Measurements from ENCODE around the gene CCNO.

Gene CCNO

GRCh38 chr5:55232985-55233928 lies at the start of gene CCNO:
TSS of gene CCNO (minus strand) at chr5:55233608. CDS start at chr5:55233523, 85 bp downstream.
- Histone ChIP-seq H3K27ac (ENCODE audit: low read depth, low read length) (no peak within 1 kb of the TSS), H3K79me2 (ENCODE audit: control insufficient read depth, insufficient read depth, low read length, unreplicated experiment) (no peaks in the 10 kb centered on the region), H3K36me3 (ENCODE audit: insufficient read depth, low read length) (no peaks in the 10 kb centered on the region), H3K4me1 (ENCODE audit: control insufficient read depth, insufficient read depth, low read length, unreplicated experiment) (peaks cover 4% of the 10 kb centered on the region), H2AFZ (ENCODE audit: low read length, unreplicated experiment) (peak within 1 kb of the TSS; percentile 86), H3K4me3 (ENCODE audit: low read depth, low read length) (peak within 1 kb of the TSS; percentile 77), H3K27me3 (ENCODE audit: insufficient read depth, low read length) (peaks cover 59% of the 10 kb centered on the region)

DNA sequence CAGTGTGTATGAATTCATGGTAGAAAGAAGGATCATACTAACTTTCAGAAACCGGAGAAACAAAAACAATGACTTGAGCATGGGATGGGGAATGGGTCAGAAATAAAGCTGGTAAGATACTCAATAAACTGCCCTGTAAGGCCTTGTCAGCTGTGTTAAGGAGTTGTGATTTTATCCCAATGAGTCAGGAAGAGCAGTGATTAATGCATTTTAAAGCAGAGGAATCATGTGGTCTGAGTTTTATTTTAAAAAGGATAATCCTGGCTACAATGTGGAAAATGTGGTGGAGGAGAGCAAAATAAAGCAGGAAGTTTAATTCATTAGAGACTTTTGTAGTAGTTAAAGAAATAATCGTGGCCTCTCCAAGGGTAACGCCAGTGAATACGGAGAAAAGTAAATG lies 45.4 kb upstream of the CCNO start:
- peaks cover 38% of the 10 kb centered on the region for H3K36me3 ChIP-seq (ENCODE audit: insufficient read depth, low read length)

GRCh38 chr5:55276771-55277170 lies 43.4 kb upstream of the CCNO start:
- H3K4me3 ChIP-seq (ENCODE audit: low read depth, low read length): no peak overlapping the region
- H3K79me2 ChIP-seq (ENCODE audit: control insufficient read depth, insufficient read depth, low read length, unreplicated experiment): no peaks in the 10 kb centered on the region
- no peak overlapping the region for H3K27ac ChIP-seq (ENCODE audit: low read depth, low read length)
- H3K36me3 ChIP-seq (ENCODE audit: insufficient read depth, low read length): peaks cover 30% of the 10 kb centered on the region
- H3K27me3 ChIP-seq (ENCODE audit: insufficient read depth, low read length): no peaks in the 10 kb centered on the region
- no peak overlapping the region for H2AFZ ChIP-seq (ENCODE audit: low read length, unreplicated experiment)
- H3K4me1 ChIP-seq (ENCODE audit: control insufficient read depth, insufficient read depth, low read length, unreplicated experiment): no peaks in the 10 kb centered on the region

More for the DNA sequence above, 45.4 kb upstream of the CCNO start:
- no peaks in the 10 kb centered on the region for H3K27me3 ChIP-seq (ENCODE audit: insufficient read depth, low read length)
- no peak overlapping the region for H2AFZ ChIP-seq (ENCODE audit: low read length, unreplicated experiment)
- H3K27ac ChIP-seq (ENCODE audit: low read depth, low read length): peak overlapping the region; percentile 28
- no peak overlapping the region for H3K4me3 ChIP-seq (ENCODE audit: low read depth, low read length)
- H3K4me1 ChIP-seq (ENCODE audit: control insufficient read depth, insufficient read depth, low read length, unreplicated experiment): no peaks in the 10 kb centered on the region
- no peaks in the 10 kb centered on the region for H3K79me2 ChIP-seq (ENCODE audit: control insufficient read depth, insufficient read depth, low read length, unreplicated experiment)

GRCh38 chr5:55258339-55258738 lies 24.9 kb upstream of the CCNO start:
- H3K79me2 ChIP-seq (ENCODE audit: control insufficient read depth, insufficient read depth, low read length, unreplicated experiment): no peaks in the 10 kb centered on the region
- peaks cover 40% of the 10 kb centered on the region for H3K36me3 ChIP-seq (ENCODE audit: insufficient read depth, low read length)
- H3K4me3 ChIP-seq (ENCODE audit: low read depth, low read length): no peak overlapping the region
- no peaks in the 10 kb centered on the region for H3K4me1 ChIP-seq (ENCODE audit: control insufficient read depth, insufficient read depth, low read length, unreplicated experiment)
- H2AFZ ChIP-seq (ENCODE audit: low read length, unreplicated experiment): no peak overlapping the region
- H3K27me3 ChIP-seq (ENCODE audit: insufficient read depth, low read length): no peaks in the 10 kb centered on the region
- H3K27ac ChIP-seq (ENCODE audit: low read depth, low read length): no peak overlapping the region

- H3K4me3 ChIP-seq (ENCODE audit: low read depth, low read length): no peak overlapping the region
These were observed 21.4 kb upstream of the CCNO start for GRCh38 chr5:55254802-55255201.

DNA sequence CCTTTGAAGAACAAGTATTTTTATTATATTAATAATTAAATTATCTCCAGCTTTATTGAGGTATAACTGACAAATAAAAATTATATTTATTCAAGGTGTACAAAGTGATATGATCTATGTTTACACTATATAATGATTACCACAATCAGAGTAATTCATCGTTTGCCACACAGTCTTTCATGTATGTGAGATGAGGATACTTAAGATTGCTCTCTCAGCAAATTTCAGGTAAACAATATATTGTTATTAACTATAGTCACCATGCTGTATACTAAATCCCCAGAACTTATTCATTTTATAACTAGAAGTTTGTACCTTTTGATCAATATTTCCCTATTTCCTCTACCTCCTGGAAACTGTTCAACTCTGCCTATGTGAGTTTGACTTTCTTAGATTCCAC lies 16.7 kb upstream of the CCNO start:
- Histone ChIP-seq H3K36me3 (ENCODE audit: insufficient read depth, low read length) (peaks cover 4% of the 10 kb centered on the region; the same call in 1 of the 2 replicates), H3K4me1 (ENCODE audit: control insufficient read depth, insufficient read depth, low read length, unreplicated experiment) (no peaks in the 10 kb centered on the region), H3K27me3 (ENCODE audit: insufficient read depth, low read length) (no peaks in the 10 kb centered on the region), H3K27ac (ENCODE audit: low read depth, low read length) (no peak overlapping the region), H3K4me3 (ENCODE audit: low read depth, low read length) (no peak overlapping the region), H2AFZ (ENCODE audit: low read length, unreplicated experiment) (no peak overlapping the region), H3K79me2 (ENCODE audit: control insufficient read depth, insufficient read depth, low read length, unreplicated experiment) (no peaks in the 10 kb centered on the region)

More at GRCh38 chr5:55254802-55255201, 21.4 kb upstream of the CCNO start:
- Histone ChIP-seq H3K36me3 (ENCODE audit: insufficient read depth, low read length) (peaks cover 26% of the 10 kb centered on the region), H3K27ac (ENCODE audit: low read depth, low read length) (no peak overlapping the region), H3K27me3 (ENCODE audit: insufficient read depth, low read length) (no peaks in the 10 kb centered on the region), H3K79me2 (ENCODE audit: control insufficient read depth, insufficient read depth, low read length, unreplicated experiment) (no peaks in the 10 kb centered on the region), H3K4me1 (ENCODE audit: control insufficient read depth, insufficient read depth, low read length, unreplicated experiment) (no peaks in the 10 kb centered on the region), H2AFZ (ENCODE audit: low read length, unreplicated experiment) (no peak overlapping the region)

GRCh38 chr5:55241746-55242145 lies 8.3 kb upstream of the CCNO start:
- Histone ChIP-seq H3K36me3 (ENCODE audit: insufficient read depth, low read length) (no peaks in the 10 kb centered on the region), H3K4me3 (ENCODE audit: low read depth, low read length) (no peak overlapping the region), H3K79me2 (ENCODE audit: control insufficient read depth, insufficient read depth, low read length, unreplicated experiment) (no peaks in the 10 kb centered on the region), H3K27ac (ENCODE audit: low read depth, low read length) (no peak overlapping the region), H3K4me1 (ENCODE audit: control insufficient read depth, insufficient read depth, low read length, unreplicated experiment) (no peaks in the 10 kb centered on the region), H3K27me3 (ENCODE audit: insufficient read depth, low read length) (peaks cover 15% of the 10 kb centered on the region), H2AFZ (ENCODE audit: low read length, unreplicated experiment) (no peak overlapping the region)

DNA sequence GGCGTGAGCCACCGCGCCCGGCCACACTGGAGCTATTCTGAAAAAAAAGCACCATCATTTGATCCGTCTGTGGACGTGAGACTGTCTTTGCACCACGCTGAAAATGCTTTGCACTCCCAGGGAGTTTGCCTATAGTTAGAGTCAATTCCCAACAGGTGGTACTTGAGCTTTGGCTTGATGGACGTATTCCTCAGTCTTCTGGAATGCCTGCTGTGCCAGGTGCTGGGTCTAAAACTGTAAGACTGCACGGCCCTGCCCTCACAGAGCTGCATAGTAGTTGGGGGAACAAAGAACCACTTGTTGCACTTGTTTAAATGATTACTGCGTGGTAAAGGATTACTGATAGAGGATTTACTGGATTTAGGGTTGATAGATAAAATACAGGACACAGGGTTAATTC lies 3.4 kb upstream of the CCNO start:
- Histone ChIP-seq H3K79me2 (ENCODE audit: control insufficient read depth, insufficient read depth, low read length, unreplicated experiment) (no peaks in the 10 kb centered on the region), H3K27me3 (ENCODE audit: insufficient read depth, low read length) (peaks cover 37% of the 10 kb centered on the region), H3K4me1 (ENCODE audit: control insufficient read depth, insufficient read depth, low read length, unreplicated experiment) (peaks cover 3% of the 10 kb centered on the region), H2AFZ (ENCODE audit: low read length, unreplicated experiment) (no peak overlapping the region), H3K4me3 (ENCODE audit: low read depth, low read length) (no peak overlapping the region), H3K27ac (ENCODE audit: low read depth, low read length) (no peak overlapping the region), H3K36me3 (ENCODE audit: insufficient read depth, low read length) (no peaks in the 10 kb centered on the region)

- Histone ChIP-seq H3K79me2 (ENCODE audit: control insufficient read depth, insufficient read depth, low read length, unreplicated experiment) (no peaks in the 10 kb centered on the region), H3K4me1 (ENCODE audit: control insufficient read depth, insufficient read depth, low read length, unreplicated experiment) (peaks cover 4% of the 10 kb centered on the region), H3K36me3 (ENCODE audit: insufficient read depth, low read length) (no peaks in the 10 kb centered on the region), H3K27me3 (ENCODE audit: insufficient read depth, low read length) (peaks cover 50% of the 10 kb centered on the region), H3K27ac (ENCODE audit: low read depth, low read length) (no peak overlapping the region), H3K4me3 (ENCODE audit: low read depth, low read length) (peak overlapping the region; percentile 77), H2AFZ (ENCODE audit: low read length, unreplicated experiment) (peak overlapping the region; percentile 59)
These were observed 803 bp upstream of the CCNO start for GRCh38 chr5:55234121-55234700.

- H3K36me3 ChIP-seq (ENCODE audit: insufficient read depth, low read length): no peaks in the 10 kb centered on the region
- H3K79me2 ChIP-seq (ENCODE audit: control insufficient read depth, insufficient read depth, low read length, unreplicated experiment): no peaks in the 10 kb centered on the region
- peaks cover 4% of the 10 kb centered on the region for H3K4me1 ChIP-seq (ENCODE audit: control insufficient read depth, insufficient read depth, low read length, unreplicated experiment)
- peaks cover 67% of the 10 kb centered on the region for H3K27me3 ChIP-seq (ENCODE audit: insufficient read depth, low read length)
- peak overlapping the region; percentile 86 for H2AFZ ChIP-seq (ENCODE audit: low read length, unreplicated experiment)
- H3K27ac ChIP-seq (ENCODE audit: low read depth, low read length): no peak overlapping the region
- H3K4me3 ChIP-seq (ENCODE audit: low read depth, low read length): peak overlapping the region; percentile 77
These were observed 980 bp downstream of the CCNO start for GRCh38 chr5:55232271-55232984.
